ENCODE data around the gene PDE4C. TPM values are rescaled to one million over a fixed set of nuclear protein-coding genes. Genes with fewer than 3 reads are reported as not detected.

Gene PDE4C
- total RNA-seq, 1 donor from 2014 or later, result 7.6 TPM

- H3K27me3 ChIP-seq, result no peaks in the 10 kb centered on the region
- ATAC-seq (no peak), DNase-seq (no peak)
- no peak overlapping the region for H3K27ac ChIP-seq
- intact Hi-C loops (cut with DNase I), result no loop called here
- no peaks in the 10 kb centered on the region for H3K36me3 ChIP-seq
- H3K9me3 ChIP-seq, result no peaks in the 10 kb centered on the region
- H3K4me3 ChIP-seq, result no peak overlapping the region
- no peaks in the 10 kb centered on the region for H3K4me1 ChIP-seq
- TF ChIP-seq, protein P1, sequence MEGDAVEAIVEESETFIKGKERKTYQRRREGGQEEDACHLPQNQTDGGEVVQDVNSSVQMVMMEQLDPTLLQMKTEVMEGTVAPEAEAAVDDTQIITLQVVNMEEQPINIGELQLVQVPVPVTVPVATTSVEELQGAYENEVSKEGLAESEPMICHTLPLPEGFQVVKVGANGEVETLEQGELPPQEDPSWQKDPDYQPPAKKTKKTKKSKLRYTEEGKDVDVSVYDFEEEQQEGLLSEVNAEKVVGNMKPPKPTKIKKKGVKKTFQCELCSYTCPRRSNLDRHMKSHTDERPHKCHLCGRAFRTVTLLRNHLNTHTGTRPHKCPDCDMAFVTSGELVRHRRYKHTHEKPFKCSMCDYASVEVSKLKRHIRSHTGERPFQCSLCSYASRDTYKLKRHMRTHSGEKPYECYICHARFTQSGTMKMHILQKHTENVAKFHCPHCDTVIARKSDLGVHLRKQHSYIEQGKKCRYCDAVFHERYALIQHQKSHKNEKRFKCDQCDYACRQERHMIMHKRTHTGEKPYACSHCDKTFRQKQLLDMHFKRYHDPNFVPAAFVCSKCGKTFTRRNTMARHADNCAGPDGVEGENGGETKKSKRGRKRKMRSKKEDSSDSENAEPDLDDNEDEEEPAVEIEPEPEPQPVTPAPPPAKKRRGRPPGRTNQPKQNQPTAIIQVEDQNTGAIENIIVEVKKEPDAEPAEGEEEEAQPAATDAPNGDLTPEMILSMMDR (IDR thresholded peaks at IDR 0.05), result no peak
These were observed 42.7 kb downstream of the PDE4C start for GRCh38 chr19:18183529-18183928.

- ATAC-seq (no peak), DNase-seq (no peak)
- Histone ChIP-seq H3K27me3 (no peaks in the 10 kb centered on the region), H3K27ac (no peak overlapping the region), H3K36me3 (peaks cover 13% of the 10 kb centered on the region), H3K9me3 (no peaks in the 10 kb centered on the region), H3K4me1 (peaks cover 5% of the 10 kb centered on the region), H3K4me3 (no peak overlapping the region)
- intact Hi-C loops (cut with DNase I), result no loop called here
- TF ChIP-seq, protein P1 (IDR thresholded peaks at IDR 0.05), result no peak
These were observed 46.3 kb downstream of the PDE4C start for GRCh38 chr19:18179957-18180356.

GRCh38 chr19:18176367-18177310 lies 49.6 kb downstream of the PDE4C start:
- no peak overlapping the region for H3K27ac ChIP-seq
- DNase-seq, result no peak

GRCh38 chr19:18174983-18175382 lies 51.3 kb downstream of the PDE4C start:
- no peaks in the 10 kb centered on the region for H3K27me3 ChIP-seq
- intact Hi-C loops (cut with DNase I), result no loop called here
- H3K4me3 ChIP-seq, result peak overlapping the region; percentile 77
- peaks cover 13% of the 10 kb centered on the region for H3K36me3 ChIP-seq
- H3K4me1 ChIP-seq, result peaks cover 21% of the 10 kb centered on the region
- TF ChIP-seq, protein P1 (IDR thresholded peaks at IDR 0.05), result no peak
- H3K9me3 ChIP-seq, result no peaks in the 10 kb centered on the region
- no peak overlapping the region for H3K27ac ChIP-seq
- DNase-seq (no peak), ATAC-seq (no peak)

More at GRCh38 chr19:18176367-18177310, 49.6 kb downstream of the PDE4C start:
- TF ChIP-seq, protein P1 (IDR thresholded peaks at IDR 0.05), result no peak
- intact Hi-C loops (cut with DNase I), result no loop called here
- no peaks in the 10 kb centered on the region for H3K9me3 ChIP-seq
- peaks cover 13% of the 10 kb centered on the region for H3K36me3 ChIP-seq
- H3K4me1 ChIP-seq, result peaks cover 15% of the 10 kb centered on the region
- ATAC-seq, result no peak
- peak overlapping the region; percentile 77 for H3K4me3 ChIP-seq
- no peaks in the 10 kb centered on the region for H3K27me3 ChIP-seq

Other genes starting within 250 kb of the PDE4C start
- gene ARRDC2, start 218.3 kb downstream of the PDE4C start, total RNA-seq, result 82.7 TPM
- gene IL12RB1, start 139.5 kb downstream of the PDE4C start, total RNA-seq, result 6.2 TPM
- 23.1 TPM for gene MAST3, start 128.7 kb downstream of the PDE4C start, total RNA-seq
- 24.2 TPM for gene PIK3R2, start 73.3 kb downstream of the PDE4C start, total RNA-seq
- gene IFI30, start 52.6 kb downstream of the PDE4C start, total RNA-seq, result 554 TPM
- 8.2 TPM for gene MPV17L2, start 33.2 kb downstream of the PDE4C start, total RNA-seq
- 1.9 TPM for gene RAB3A, start 22.4 kb downstream of the PDE4C start, total RNA-seq
- gene IQCN, start 48.0 kb upstream of the PDE4C start, total RNA-seq, result 4.9 TPM
- 204 TPM for gene JUND, start 55.2 kb upstream of the PDE4C start, total RNA-seq
- 76.9 TPM for gene LSM4, start 96.6 kb upstream of the PDE4C start, total RNA-seq
- 40.8 TPM for gene PGPEP1, start 114.2 kb upstream of the PDE4C start, total RNA-seq
- gene GDF15, start 159.7 kb upstream of the PDE4C start, total RNA-seq, result 105 TPM
- 22.7 TPM for gene LRRC25, start 171.2 kb upstream of the PDE4C start, total RNA-seq
- 57.3 TPM for gene SSBP4, start 193.0 kb upstream of the PDE4C start, total RNA-seq
- gene ISYNA1, start 211.7 kb upstream of the PDE4C start, total RNA-seq, result 34.6 TPM

All from upper lobe of right lung (tissue), 1 donor.